K562 (cell line): ENCODE data around the gene EBI3. TPM values are rescaled to one million over a fixed set of nuclear protein-coding genes. Genes with fewer than 3 reads are reported as not detected.

Experiments used
- AFF1 ChIP-seq, 2 experiments: fragments of 450-650 bp; IDR thresholded peaks; 2 replicates each; pipeline ENCODE4 v1.6.1; 2018; ENCODE audit warnings: mild to moderate bottlenecking in 2 of 2, low read depth in 1 of 2; ENCODE audit not compliant: partially characterized antibody in 2 of 2
- CTCFL ChIP-seq: IDR thresholded peaks from 2 replicates; pipeline ENCODE4 v1.6.1; 2011; ENCODE audit warnings: borderline replicate concordance, low read depth, mild to moderate bottlenecking, moderate library complexity, low read length; ENCODE audit not compliant: insufficient read depth, poor library complexity, severe bottlenecking
- GABPB1 ChIP-seq: sonication (generic); formaldehyde crosslinking; IDR thresholded peaks from 2 replicates; pipeline ENCODE4 v1.8.0; 2022; ENCODE audit warnings: mild to moderate bottlenecking, missing genetic modification reagents
- GATAD2B ChIP-seq: fragments of 450-650 bp; IDR thresholded peaks from 2 replicates; pipeline ENCODE4 v1.6.1; 2017; ENCODE audit warnings: mild to moderate bottlenecking, borderline replicate concordance
- GTF2F1 ChIP-seq: IDR thresholded peaks from 2 replicates; pipeline ENCODE4 v1.6.1; 2011; ENCODE audit warnings: low read depth, low read length, improper control_type of control experiment
- HIVEP1 ChIP-seq: fragments of 250-450 bp; sonication (Bioruptor Pico); IDR thresholded peaks from 2 replicates; pipeline ENCODE4 v1.4.0; 2020; ENCODE audit warnings: mild to moderate bottlenecking
- NCOA4 ChIP-seq: fragments of 450-650 bp; IDR thresholded peaks from 2 replicates; pipeline ENCODE4 v1.6.1; 2018; ENCODE audit warnings: mild to moderate bottlenecking; ENCODE audit not compliant: partially characterized antibody
- NFE2 ChIP-seq: IDR thresholded peaks from 2 replicates; pipeline ENCODE4 v1.6.1; 2014; ENCODE audit warnings: antibody characterized with exemption, low read depth
- NFIC ChIP-seq: fragments of 450-650 bp; IDR thresholded peaks from 2 replicates; pipeline ENCODE4 v1.6.1; 2017; ENCODE audit warnings: mild to moderate bottlenecking, inconsistent platforms
- PHTF2 ChIP-seq: fragments of 250-450 bp; sonication (Bioruptor Pico); IDR thresholded peaks from 2 replicates; pipeline ENCODE4 v1.5.0; 2021; ENCODE audit warnings: mild to moderate bottlenecking
- PKNOX1 ChIP-seq: fragments of 450-650 bp; IDR thresholded peaks from 2 replicates; pipeline ENCODE4 v1.6.1; 2016
- POLR2G ChIP-seq: fragments of 200-400 bp; formaldehyde crosslinking; IDR thresholded peaks from 2 replicates; pipeline ENCODE4 v1.6.1; 2017; ENCODE audit warnings: low read depth, mild to moderate bottlenecking, antibody characterized with exemption, low read length, moderate library complexity
- SNRNP70 ChIP-seq: fragments of 200-400 bp; formaldehyde crosslinking; optimal IDR thresholded peaks from 2 replicates; pipeline ENCODE3; 2017; ENCODE audit warnings: low read depth, low read length
- SRSF7 ChIP-seq: fragments of 200-400 bp; formaldehyde crosslinking; optimal IDR thresholded peaks from 2 replicates; pipeline ENCODE3; 2017; ENCODE audit warnings: mild to moderate bottlenecking, low read depth, low read length
- SRSF9 ChIP-seq: fragments of 200-400 bp; formaldehyde crosslinking; IDR thresholded peaks from 2 replicates; pipeline ENCODE4 v1.6.1; 2017; ENCODE audit warnings: low read depth, low read length, borderline replicate concordance
- ZBTB49 ChIP-seq: sonication (generic); formaldehyde crosslinking; IDR thresholded peaks from 2 replicates; pipeline ENCODE4 v1.8.0; 2022; ENCODE audit warnings: missing genetic modification reagents, mild to moderate bottlenecking, borderline replicate concordance
- ZFP1 ChIP-seq: fragments of 450-650 bp; formaldehyde crosslinking; IDR thresholded peaks from 2 replicates; pipeline ENCODE4 v1.4.0; 2020; ENCODE audit warnings: mild to moderate bottlenecking, mixed read lengths
- ZNF445 ChIP-seq: fragments of 250-450 bp; sonication (Bioruptor Pico); IDR thresholded peaks from 2 replicates; pipeline ENCODE4 v1.4.0; 2020; ENCODE audit warnings: low read depth, mild to moderate bottlenecking, moderate library complexity
- ZNF77 ChIP-seq: fragments of 250-450 bp; sonication (Bioruptor Pico); IDR thresholded peaks from 2 replicates; pipeline ENCODE4 v1.5.0; 2020
- polyA plus RNA-seq, 8 experiments: library from polyadenylated mRNA; depleted of rRNA in 4 of 8; stranded (reverse) in 5 of 8; unstranded in 3 of 8; fragments of >200 nt; fragmentation: Nextera tagmentation in 2 of 8; fragmentation: Illumina TruSeq in 1 of 8; extraction: Ambion mirVana in 2 of 8; extraction: Trizol in 1 of 8; gene quantifications; 2 replicates each; pipeline versions ENCODE4 v1.2.1 to v1.2.3, GENCODE V29; 2011 to 2014; ENCODE audit warnings: inconsistent platforms in 1 of 8, missing spikeins in 1 of 8
- total RNA-seq, 7 experiments: library from RNA; depleted of rRNA in 6 of 7; stranded (reverse); fragments of >200 nt in 6 of 7; fragmentation: Illumina TruSeq in 2 of 7; extraction: Trizol in 2 of 7; gene quantifications; 2 replicates each; pipeline versions ENCODE4 v1.2.1 to v1.2.3, GENCODE V29; 2011 to 2021; ENCODE audit warnings: low replicate concordance in 1 of 7

The EBI3 gene
- total and polyA plus RNA-seq, 9 of the 15 experiments (the other 6 are each of a cell fraction or from before 2014, with no cell fraction given): 0.08 to 0.35 (median 0.22) TPM; not detected in 6

GRCh38 chr19:4267101-4267900 is 38.0 kb downstream of the EBI3 start (continued):
- TF ChIP-seq PKNOX1 (no peak), GATAD2B (no peak), ZNF445 (CRISPR knock-in tag) (no peak), SNRNP70 (no peak), GABPB1 (CRISPR knock-in tag) (peak; percentile 11; the same call in 1 of the 2 replicates), POLR2G (peak; percentile 44), CTCFL (peak; percentile 42), ZNF77 (CRISPR knock-in tag) (no peak), NFIC (peak; percentile 79), SRSF7 (no peak), SRSF9 (no peak), ZBTB49 (no peak), HIVEP1 (CRISPR knock-in tag) (no peak), AFF1 (IDR thresholded peaks at IDR 0.05; ENCODE audit: low read depth in 1 of 2, partially characterized antibody in 2 of 2) (no peak), PHTF2 (CRISPR knock-in tag) (no peak), GTF2F1 (no peak), NCOA4 (no peak), NFE2 (no peak), ZFP1 (CRISPR knock-in tag) (no peak)
